GM12878 (cell line): ENCODE measurements around the gene CATSPER1.

Source experiments
- BCL11A ChIP-seq: IDR thresholded peaks from 2 replicates; pipeline ENCODE4 v1.6.1; 2011; ENCODE audit warnings: low read depth, low read length
- CHD4 ChIP-seq: fragments of 200-600 bp; sonication (generic); IDR thresholded peaks from 2 replicates; pipeline ENCODE4 v1.6.1; 2016; ENCODE audit warnings: mild to moderate bottlenecking
- EZH2 ChIP-seq: IDR thresholded peaks from 2 replicates; pipeline ENCODE4 v1.6.1; 2012; ENCODE audit warnings: low read depth, mild to moderate bottlenecking, control low read depth, inconsistent platforms, low read length, borderline replicate concordance; ENCODE audit not compliant: control insufficient read depth
- NR2C1 ChIP-seq: fragments of 450-650 bp; IDR thresholded peaks from 2 replicates; pipeline ENCODE4 v1.6.1; 2017; ENCODE audit warnings: antibody characterized with exemption, mild to moderate bottlenecking, moderate library complexity
- NR2C2 ChIP-seq: IDR thresholded peaks from 2 replicates; pipeline ENCODE4 v1.6.1; 2011; ENCODE audit warnings: borderline replicate concordance, low read depth; ENCODE audit not compliant: control insufficient read depth, insufficient read length
- POLR2AphosphoS5 ChIP-seq: IDR thresholded peaks from 2 replicates; pipeline ENCODE4 v1.6.1; 2011; ENCODE audit warnings: mild to moderate bottlenecking, low read length, inconsistent platforms
- RCOR1 ChIP-seq: conservative IDR thresholded peaks from 2 replicates; pipeline ENCODE4 v1.6.1; 2012; ENCODE audit warnings: low read depth, low read length, improper control_type of control experiment
- RELA ChIP-seq: fragments of 450-650 bp; IDR thresholded peaks from 2 replicates; pipeline ENCODE4 v1.8.0; 2014; ENCODE audit warnings: borderline replicate concordance; ENCODE audit not compliant: partially characterized antibody
- TCF12 ChIP-seq: IDR thresholded peaks from 2 replicates; pipeline ENCODE4 v1.6.1; 2011; ENCODE audit warnings: low read depth, mild to moderate bottlenecking, low read length
- TF ChIP-seq, protein P1 (sequence below): IDR thresholded peaks from 2 replicates; pipeline ENCODE4 v1.6.1; 2012; ENCODE audit warnings: low read depth, low read length, improper control_type of control experiment
- TF ChIP-seq, protein P2 (sequence below), 3 experiments: IDR thresholded peaks in 2 of 3; conservative IDR thresholded peaks in 1 of 3; 2 replicates each; pipeline ENCODE4 v1.5.1; 2011; ENCODE audit warnings: low read depth in 3 of 3, low read length in 3 of 3, mild to moderate bottlenecking in 3 of 3, control low read depth in 2 of 3, moderate library complexity in 2 of 3, inconsistent platforms in 1 of 3, mixed read lengths in 1 of 3; ENCODE audit not compliant: control insufficient read depth in 2 of 3, insufficient read depth in 1 of 3; ENCODE audit errors: extremely low read depth in 1 of 3
- TF ChIP-seq, protein P3 (sequence below): IDR thresholded peaks from 2 replicates; pipeline ENCODE4 v1.6.1; 2011; ENCODE audit warnings: low read depth, mild to moderate bottlenecking, low read length, moderate library complexity, borderline replicate concordance; ENCODE audit errors: extremely low read depth
- TF ChIP-seq, protein P4 (sequence below): fragments of 450-650 bp; IDR thresholded peaks from 2 replicates; pipeline ENCODE4 v1.6.1; 2017; ENCODE audit warnings: mild to moderate bottlenecking, low read depth, inconsistent platforms; ENCODE audit not compliant: poor library complexity, severe bottlenecking
- TF ChIP-seq, protein P5 (sequence below): fragments of 450-650 bp; IDR thresholded peaks from 2 replicates; pipeline ENCODE4 v1.6.1; 2017; ENCODE audit warnings: mild to moderate bottlenecking

DNA sequence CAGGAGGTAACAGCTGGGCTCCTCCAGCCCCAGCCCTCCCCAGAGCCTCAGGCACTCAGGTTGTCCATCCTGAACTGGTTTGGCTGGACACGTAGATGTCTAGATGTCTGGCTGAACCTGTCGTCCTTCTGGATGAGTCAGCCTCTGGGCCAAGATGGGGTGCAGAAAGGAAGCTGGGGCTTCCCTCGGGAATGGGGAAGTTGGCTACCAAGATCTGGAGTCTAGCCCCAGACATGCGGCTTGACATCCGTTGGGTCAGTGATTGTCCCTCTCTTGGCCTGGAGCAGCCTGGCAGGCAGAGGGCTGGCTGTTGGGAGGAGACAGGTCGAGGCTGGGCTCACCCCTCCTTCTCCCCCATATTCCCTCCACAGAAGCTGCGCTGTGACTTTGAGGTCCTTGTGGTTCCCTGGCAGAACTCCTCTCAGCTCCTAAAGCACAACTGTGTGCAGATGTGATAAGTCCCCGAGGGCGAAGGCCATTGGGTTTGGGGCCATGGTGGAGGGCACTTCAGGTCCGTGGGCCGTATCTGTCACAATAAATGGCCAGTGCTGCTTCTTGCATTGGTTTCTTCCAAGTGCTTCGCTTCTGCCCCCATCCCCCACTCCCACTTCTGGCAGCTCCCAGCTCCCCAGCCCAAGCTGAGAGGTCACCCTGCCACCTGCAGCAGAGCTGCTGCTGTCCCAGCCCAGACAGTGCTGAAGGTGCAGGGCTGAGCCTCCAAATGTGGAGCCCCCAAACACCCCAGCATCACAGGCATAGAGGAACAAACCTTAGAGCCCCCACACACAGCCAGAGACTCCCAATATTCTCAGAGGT, 13.1 kb downstream of the CATSPER1 start:
- no peak for TF ChIP-seq NR2C2
- TF ChIP-seq, protein P1, sequence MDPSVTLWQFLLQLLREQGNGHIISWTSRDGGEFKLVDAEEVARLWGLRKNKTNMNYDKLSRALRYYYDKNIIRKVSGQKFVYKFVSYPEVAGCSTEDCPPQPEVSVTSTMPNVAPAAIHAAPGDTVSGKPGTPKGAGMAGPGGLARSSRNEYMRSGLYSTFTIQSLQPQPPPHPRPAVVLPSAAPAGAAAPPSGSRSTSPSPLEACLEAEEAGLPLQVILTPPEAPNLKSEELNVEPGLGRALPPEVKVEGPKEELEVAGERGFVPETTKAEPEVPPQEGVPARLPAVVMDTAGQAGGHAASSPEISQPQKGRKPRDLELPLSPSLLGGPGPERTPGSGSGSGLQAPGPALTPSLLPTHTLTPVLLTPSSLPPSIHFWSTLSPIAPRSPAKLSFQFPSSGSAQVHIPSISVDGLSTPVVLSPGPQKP, result no peak
- TF ChIP-seq EZH2, result no peak
- TF ChIP-seq POLR2AphosphoS5, result no peak
- TF ChIP-seq BCL11A, result no peak
- no peak for TF ChIP-seq CHD4
- TF ChIP-seq, protein P2, sequence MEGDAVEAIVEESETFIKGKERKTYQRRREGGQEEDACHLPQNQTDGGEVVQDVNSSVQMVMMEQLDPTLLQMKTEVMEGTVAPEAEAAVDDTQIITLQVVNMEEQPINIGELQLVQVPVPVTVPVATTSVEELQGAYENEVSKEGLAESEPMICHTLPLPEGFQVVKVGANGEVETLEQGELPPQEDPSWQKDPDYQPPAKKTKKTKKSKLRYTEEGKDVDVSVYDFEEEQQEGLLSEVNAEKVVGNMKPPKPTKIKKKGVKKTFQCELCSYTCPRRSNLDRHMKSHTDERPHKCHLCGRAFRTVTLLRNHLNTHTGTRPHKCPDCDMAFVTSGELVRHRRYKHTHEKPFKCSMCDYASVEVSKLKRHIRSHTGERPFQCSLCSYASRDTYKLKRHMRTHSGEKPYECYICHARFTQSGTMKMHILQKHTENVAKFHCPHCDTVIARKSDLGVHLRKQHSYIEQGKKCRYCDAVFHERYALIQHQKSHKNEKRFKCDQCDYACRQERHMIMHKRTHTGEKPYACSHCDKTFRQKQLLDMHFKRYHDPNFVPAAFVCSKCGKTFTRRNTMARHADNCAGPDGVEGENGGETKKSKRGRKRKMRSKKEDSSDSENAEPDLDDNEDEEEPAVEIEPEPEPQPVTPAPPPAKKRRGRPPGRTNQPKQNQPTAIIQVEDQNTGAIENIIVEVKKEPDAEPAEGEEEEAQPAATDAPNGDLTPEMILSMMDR (IDR thresholded peaks at IDR 0.05 in 2 of 3, conservative IDR thresholded peaks at IDR 0.05 in 1 of 3; ENCODE audit: control insufficient read depth in 2 of 3, extremely low read depth in 1 of 3, insufficient read depth in 1 of 3, low read depth in 3 of 3, low read length in 3 of 3), result no peak
- TF ChIP-seq, protein P3, sequence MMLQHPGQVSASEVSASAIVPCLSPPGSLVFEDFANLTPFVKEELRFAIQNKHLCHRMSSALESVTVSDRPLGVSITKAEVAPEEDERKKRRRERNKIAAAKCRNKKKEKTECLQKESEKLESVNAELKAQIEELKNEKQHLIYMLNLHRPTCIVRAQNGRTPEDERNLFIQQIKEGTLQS, result no peak
- TF ChIP-seq RCOR1, result no peak
- TF ChIP-seq TCF12, result no peak
- no peak for TF ChIP-seq RELA
- TF ChIP-seq, protein P4, sequence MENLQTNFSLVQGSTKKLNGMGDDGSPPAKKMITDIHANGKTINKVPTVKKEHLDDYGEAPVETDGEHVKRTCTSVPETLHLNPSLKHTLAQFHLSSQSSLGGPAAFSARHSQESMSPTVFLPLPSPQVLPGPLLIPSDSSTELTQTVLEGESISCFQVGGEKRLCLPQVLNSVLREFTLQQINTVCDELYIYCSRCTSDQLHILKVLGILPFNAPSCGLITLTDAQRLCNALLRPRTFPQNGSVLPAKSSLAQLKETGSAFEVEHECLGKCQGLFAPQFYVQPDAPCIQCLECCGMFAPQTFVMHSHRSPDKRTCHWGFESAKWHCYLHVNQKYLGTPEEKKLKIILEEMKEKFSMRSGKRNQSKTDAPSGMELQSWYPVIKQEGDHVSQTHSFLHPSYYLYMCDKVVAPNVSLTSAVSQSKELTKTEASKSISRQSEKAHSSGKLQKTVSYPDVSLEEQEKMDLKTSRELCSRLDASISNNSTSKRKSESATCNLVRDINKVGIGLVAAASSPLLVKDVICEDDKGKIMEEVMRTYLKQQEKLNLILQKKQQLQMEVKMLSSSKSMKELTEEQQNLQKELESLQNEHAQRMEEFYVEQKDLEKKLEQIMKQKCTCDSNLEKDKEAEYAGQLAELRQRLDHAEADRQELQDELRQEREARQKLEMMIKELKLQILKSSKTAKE, result no peak
- TF ChIP-seq NR2C1, result no peak
- TF ChIP-seq, protein P5, sequence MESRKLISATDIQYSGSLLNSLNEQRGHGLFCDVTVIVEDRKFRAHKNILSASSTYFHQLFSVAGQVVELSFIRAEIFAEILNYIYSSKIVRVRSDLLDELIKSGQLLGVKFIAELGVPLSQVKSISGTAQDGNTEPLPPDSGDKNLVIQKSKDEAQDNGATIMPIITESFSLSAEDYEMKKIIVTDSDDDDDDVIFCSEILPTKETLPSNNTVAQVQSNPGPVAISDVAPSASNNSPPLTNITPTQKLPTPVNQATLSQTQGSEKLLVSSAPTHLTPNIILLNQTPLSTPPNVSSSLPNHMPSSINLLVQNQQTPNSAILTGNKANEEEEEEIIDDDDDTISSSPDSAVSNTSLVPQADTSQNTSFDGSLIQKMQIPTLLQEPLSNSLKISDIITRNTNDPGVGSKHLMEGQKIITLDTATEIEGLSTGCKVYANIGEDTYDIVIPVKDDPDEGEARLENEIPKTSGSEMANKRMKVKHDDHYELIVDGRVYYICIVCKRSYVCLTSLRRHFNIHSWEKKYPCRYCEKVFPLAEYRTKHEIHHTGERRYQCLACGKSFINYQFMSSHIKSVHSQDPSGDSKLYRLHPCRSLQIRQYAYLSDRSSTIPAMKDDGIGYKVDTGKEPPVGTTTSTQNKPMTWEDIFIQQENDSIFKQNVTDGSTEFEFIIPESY, result no peak
